SK-N-SH treated with all-trans-retinoic acid at 6 μM for 48 hours (cell line): ENCODE measurements around the gene LBX1.

ENCODE experiments used
- ATAC-seq: fragments of 200-7000 bp; cut with Tn5 transposase; 3 replicates; pipeline ENCODE4 v1.9.1; 2020; ENCODE audit warnings: mild to moderate bottlenecking, moderate library complexity
- ARNTL ChIP-seq: fragments of 450-650 bp; formaldehyde crosslinking; IDR thresholded peaks from 2 replicates; pipeline ENCODE4 v1.5.0; 2020; ENCODE audit warnings: low read depth, mild to moderate bottlenecking, moderate library complexity, borderline replicate concordance
- BACH2 ChIP-seq: fragments of 250-450 bp; sonication (Bioruptor Pico); IDR thresholded peaks from 2 replicates; pipeline ENCODE4 v1.9.0; 2021; ENCODE audit warnings: mild to moderate bottlenecking, borderline replicate concordance
- CSDC2 ChIP-seq: fragments of 250-450 bp; sonication (Bioruptor Pico); IDR thresholded peaks from 2 replicates; pipeline ENCODE4 v1.5.0; 2020; ENCODE audit warnings: mild to moderate bottlenecking, moderate library complexity
- ESRRG ChIP-seq: fragments of 250-450 bp; sonication (Bioruptor Pico); IDR thresholded peaks from 2 replicates; pipeline ENCODE4 v1.6.1; 2021; ENCODE audit warnings: mild to moderate bottlenecking
- GLIS3 ChIP-seq: fragments of 250-450 bp; sonication (Bioruptor Pico); IDR thresholded peaks from 2 replicates; pipeline ENCODE4 v1.5.0; 2020; ENCODE audit warnings: mild to moderate bottlenecking, moderate library complexity
- ISL1 ChIP-seq: fragments of 250-450 bp; sonication (Bioruptor Pico); IDR thresholded peaks from 2 replicates; pipeline ENCODE4 v2.1.2; 2022; ENCODE audit warnings: mild to moderate bottlenecking, moderate library complexity
- OSR1 ChIP-seq: fragments of 250-450 bp; sonication (Bioruptor Pico); IDR thresholded peaks from 2 replicates; pipeline ENCODE4 v1.8.0; 2022; ENCODE audit warnings: moderate library complexity, mild to moderate bottlenecking, inconsistent platforms
- TCF4 ChIP-seq: fragments of 250-450 bp; sonication (Bioruptor Pico); IDR thresholded peaks from 2 replicates; pipeline ENCODE4 v1.8.0; 2021; ENCODE audit warnings: mild to moderate bottlenecking, moderate library complexity, borderline replicate concordance
- ZC3H10 ChIP-seq: fragments of 250-450 bp; sonication (Bioruptor Pico); IDR thresholded peaks from 2 replicates; pipeline ENCODE4 v1.5.1; 2021; ENCODE audit warnings: mild to moderate bottlenecking, moderate library complexity
- ZFP3 ChIP-seq: fragments of 250-450 bp; sonication (Bioruptor Pico); IDR thresholded peaks from 2 replicates; pipeline ENCODE4 v1.5.0; 2020; ENCODE audit warnings: mild to moderate bottlenecking, moderate library complexity
- ZFP30 ChIP-seq: fragments of 450-650 bp; formaldehyde crosslinking; IDR thresholded peaks from 2 replicates; pipeline ENCODE4 v1.5.0; 2022; ENCODE audit warnings: mild to moderate bottlenecking, moderate library complexity
- ZNF8 ChIP-seq: fragments of 450-650 bp; formaldehyde crosslinking; IDR thresholded peaks from 2 replicates; pipeline ENCODE4 v1.5.0; 2020; ENCODE audit warnings: mild to moderate bottlenecking, moderate library complexity
- TF ChIP-seq, protein P1 (sequence below): fragments of 250-450 bp; sonication (Bioruptor Pico); IDR thresholded peaks from 2 replicates; pipeline ENCODE4 v1.5.0; 2020; ENCODE audit warnings: mild to moderate bottlenecking, moderate library complexity
- TF ChIP-seq, protein P2 (sequence below): fragments of 250-450 bp; sonication (Bioruptor Pico); IDR thresholded peaks from 2 replicates; pipeline ENCODE4 v1.8.0; 2020; ENCODE audit warnings: mild to moderate bottlenecking, moderate library complexity, borderline replicate concordance
- TF ChIP-seq, protein P3 (sequence below): fragments of 250-450 bp; sonication (Bioruptor Pico); IDR thresholded peaks from 2 replicates; pipeline ENCODE4 v1.5.1; 2020; ENCODE audit warnings: low read depth, mild to moderate bottlenecking, moderate library complexity
- TF ChIP-seq, protein P4 (sequence below): fragments of 250-450 bp; sonication (Bioruptor Pico); IDR thresholded peaks from 2 replicates; pipeline ENCODE4 v1.5.1; 2021; ENCODE audit warnings: mild to moderate bottlenecking, moderate library complexity

Gene LBX1

DNA sequence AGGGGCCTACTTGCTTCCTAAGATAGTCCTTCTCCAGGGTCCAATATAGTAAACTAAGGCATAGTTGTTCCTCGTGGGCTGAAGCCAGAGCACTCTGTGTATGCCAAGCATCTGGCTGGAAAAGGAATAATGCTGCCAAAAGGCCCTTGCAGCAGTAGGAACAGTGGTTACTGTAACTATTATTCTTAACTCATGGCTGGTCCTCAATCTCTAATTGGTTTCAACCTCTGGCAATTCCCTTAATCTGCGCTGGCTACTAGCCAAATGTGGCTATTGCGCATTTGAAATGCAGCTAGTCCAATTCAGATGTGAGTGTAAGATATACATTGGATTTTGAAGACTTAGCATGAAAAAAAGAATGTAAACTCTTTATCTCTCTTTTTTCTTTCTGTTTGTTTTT is 27.8 kb upstream of the LBX1 start:
- ATAC-seq, result no peak
- TF ChIP-seq, protein P1, sequence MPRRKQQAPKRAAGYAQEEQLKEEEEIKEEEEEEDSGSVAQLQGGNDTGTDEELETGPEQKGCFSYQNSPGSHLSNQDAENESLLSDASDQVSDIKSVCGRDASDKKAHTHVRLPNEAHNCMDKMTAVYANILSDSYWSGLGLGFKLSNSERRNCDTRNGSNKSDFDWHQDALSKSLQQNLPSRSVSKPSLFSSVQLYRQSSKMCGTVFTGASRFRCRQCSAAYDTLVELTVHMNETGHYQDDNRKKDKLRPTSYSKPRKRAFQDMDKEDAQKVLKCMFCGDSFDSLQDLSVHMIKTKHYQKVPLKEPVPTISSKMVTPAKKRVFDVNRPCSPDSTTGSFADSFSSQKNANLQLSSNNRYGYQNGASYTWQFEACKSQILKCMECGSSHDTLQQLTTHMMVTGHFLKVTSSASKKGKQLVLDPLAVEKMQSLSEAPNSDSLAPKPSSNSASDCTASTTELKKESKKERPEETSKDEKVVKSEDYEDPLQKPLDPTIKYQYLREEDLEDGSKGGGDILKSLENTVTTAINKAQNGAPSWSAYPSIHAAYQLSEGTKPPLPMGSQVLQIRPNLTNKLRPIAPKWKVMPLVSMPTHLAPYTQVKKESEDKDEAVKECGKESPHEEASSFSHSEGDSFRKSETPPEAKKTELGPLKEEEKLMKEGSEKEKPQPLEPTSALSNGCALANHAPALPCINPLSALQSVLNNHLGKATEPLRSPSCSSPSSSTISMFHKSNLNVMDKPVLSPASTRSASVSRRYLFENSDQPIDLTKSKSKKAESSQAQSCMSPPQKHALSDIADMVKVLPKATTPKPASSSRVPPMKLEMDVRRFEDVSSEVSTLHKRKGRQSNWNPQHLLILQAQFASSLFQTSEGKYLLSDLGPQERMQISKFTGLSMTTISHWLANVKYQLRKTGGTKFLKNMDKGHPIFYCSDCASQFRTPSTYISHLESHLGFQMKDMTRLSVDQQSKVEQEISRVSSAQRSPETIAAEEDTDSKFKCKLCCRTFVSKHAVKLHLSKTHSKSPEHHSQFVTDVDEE, result no peak
- TF ChIP-seq, protein P2, sequence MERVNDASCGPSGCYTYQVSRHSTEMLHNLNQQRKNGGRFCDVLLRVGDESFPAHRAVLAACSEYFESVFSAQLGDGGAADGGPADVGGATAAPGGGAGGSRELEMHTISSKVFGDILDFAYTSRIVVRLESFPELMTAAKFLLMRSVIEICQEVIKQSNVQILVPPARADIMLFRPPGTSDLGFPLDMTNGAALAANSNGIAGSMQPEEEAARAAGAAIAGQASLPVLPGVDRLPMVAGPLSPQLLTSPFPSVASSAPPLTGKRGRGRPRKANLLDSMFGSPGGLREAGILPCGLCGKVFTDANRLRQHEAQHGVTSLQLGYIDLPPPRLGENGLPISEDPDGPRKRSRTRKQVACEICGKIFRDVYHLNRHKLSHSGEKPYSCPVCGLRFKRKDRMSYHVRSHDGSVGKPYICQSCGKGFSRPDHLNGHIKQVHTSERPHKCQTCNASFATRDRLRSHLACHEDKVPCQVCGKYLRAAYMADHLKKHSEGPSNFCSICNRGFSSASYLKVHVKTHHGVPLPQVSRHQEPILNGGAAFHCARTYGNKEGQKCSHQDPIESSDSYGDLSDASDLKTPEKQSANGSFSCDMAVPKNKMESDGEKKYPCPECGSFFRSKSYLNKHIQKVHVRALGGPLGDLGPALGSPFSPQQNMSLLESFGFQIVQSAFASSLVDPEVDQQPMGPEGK (CRISPR knock-in tag), result no peak
- no peak for TF ChIP-seq CSDC2 (CRISPR knock-in tag)
- TF ChIP-seq ZFP30 (CRISPR knock-in tag), result no peak
- TF ChIP-seq ZNF8, result no peak
- no peak for TF ChIP-seq ZFP3 (CRISPR knock-in tag)
- no peak for TF ChIP-seq BACH2 (CRISPR knock-in tag)
- no peak for TF ChIP-seq ARNTL (CRISPR knock-in tag)
- TF ChIP-seq, protein P3, sequence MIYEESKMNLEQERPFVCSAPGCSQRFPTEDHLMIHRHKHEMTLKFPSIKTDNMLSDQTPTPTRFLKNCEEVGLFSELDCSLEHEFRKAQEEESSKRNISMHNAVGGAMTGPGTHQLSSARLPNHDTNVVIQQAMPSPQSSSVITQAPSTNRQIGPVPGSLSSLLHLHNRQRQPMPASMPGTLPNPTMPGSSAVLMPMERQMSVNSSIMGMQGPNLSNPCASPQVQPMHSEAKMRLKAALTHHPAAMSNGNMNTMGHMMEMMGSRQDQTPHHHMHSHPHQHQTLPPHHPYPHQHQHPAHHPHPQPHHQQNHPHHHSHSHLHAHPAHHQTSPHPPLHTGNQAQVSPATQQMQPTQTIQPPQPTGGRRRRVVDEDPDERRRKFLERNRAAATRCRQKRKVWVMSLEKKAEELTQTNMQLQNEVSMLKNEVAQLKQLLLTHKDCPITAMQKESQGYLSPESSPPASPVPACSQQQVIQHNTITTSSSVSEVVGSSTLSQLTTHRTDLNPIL (CRISPR knock-in tag), result no peak
- TF ChIP-seq TCF4 (CRISPR knock-in tag), result no peak
- no peak for TF ChIP-seq ISL1
- TF ChIP-seq, protein P4, sequence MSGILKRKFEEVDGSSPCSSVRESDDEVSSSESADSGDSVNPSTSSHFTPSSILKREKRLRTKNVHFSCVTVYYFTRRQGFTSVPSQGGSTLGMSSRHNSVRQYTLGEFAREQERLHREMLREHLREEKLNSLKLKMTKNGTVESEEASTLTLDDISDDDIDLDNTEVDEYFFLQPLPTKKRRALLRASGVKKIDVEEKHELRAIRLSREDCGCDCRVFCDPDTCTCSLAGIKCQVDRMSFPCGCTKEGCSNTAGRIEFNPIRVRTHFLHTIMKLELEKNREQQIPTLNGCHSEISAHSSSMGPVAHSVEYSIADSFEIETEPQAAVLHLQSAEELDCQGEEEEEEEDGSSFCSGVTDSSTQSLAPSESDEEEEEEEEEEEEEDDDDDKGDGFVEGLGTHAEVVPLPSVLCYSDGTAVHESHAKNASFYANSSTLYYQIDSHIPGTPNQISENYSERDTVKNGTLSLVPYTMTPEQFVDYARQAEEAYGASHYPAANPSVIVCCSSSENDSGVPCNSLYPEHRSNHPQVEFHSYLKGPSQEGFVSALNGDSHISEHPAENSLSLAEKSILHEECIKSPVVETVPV (CRISPR knock-in tag), result no peak
- no peak for TF ChIP-seq ESRRG (CRISPR knock-in tag)
- TF ChIP-seq OSR1 (CRISPR knock-in tag), result no peak
- TF ChIP-seq, all 23 proteins: peak for 0

DNA sequence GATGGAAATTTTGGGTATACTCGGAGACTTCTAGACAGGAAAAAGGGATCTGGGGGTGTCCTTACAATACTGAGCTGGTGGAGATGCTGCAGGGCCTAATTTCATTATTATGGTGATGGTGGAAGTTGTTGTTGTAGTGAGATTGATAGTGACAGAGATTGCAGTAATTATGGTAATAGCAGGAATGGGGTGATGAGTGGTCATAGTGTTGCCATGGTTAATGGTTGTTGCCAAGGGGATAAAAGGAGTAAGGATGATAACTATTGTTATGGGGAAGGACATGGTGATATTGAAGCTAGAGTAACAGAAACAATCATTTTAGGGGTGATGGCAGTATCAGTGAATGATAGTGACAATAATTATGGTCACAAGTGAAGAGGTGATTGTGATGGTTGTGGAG is 27.1 kb upstream of the LBX1 start:
- no peak for ATAC-seq
- TF ChIP-seq TCF4 (CRISPR knock-in tag) (no peak), BACH2 (CRISPR knock-in tag) (no peak), GLIS3 (CRISPR knock-in tag) (no peak), ARNTL (CRISPR knock-in tag) (no peak), ZC3H10 (CRISPR knock-in tag) (no peak)
- TF ChIP-seq, protein P1, result no peak
- TF ChIP-seq, protein P3 (CRISPR knock-in tag), result no peak
- TF ChIP-seq, protein P2 (CRISPR knock-in tag), result no peak
